Mesenchymal stem cell (in vitro differentiated cells and primary cell): ENCODE results near the gene MICAL2.

Experiments
- DNase-seq: peaks from one replicate; pipeline ENCODE4 v3.0.0-alpha.2; 2013
- H2AFZ ChIP-seq: one replicate; pipeline ENCODE4 v1.6.1; 2013; ENCODE audit warnings: low read depth, mild to moderate bottlenecking, control low read depth, inconsistent platforms, low read length, moderate library complexity
- H2AK5ac ChIP-seq: 2 replicates; pipeline ENCODE4 v1.6.1; 2013; ENCODE audit warnings: low read length, moderate library complexity, mild to moderate bottlenecking, inconsistent platforms; ENCODE audit not compliant: severe bottlenecking
- H2BK120ac ChIP-seq: one replicate; pipeline ENCODE4 v1.6.1; 2013; ENCODE audit warnings: low read depth, mild to moderate bottlenecking, inconsistent platforms, low read length, moderate library complexity
- H2BK12ac ChIP-seq, 2 experiments: one replicate each; pipeline ENCODE4 v1.6.1; 2013; ENCODE audit warnings: inconsistent platforms in 2 of 2, low read length in 2 of 2, mild to moderate bottlenecking in 2 of 2, moderate library complexity in 2 of 2, control low read depth in 1 of 2
- H2BK15ac ChIP-seq: one replicate; pipeline ENCODE4 v1.6.1; 2013; ENCODE audit warnings: mild to moderate bottlenecking, low read depth, inconsistent platforms; ENCODE audit not compliant: poor library complexity, severe bottlenecking
- H2BK5ac ChIP-seq: 2 replicates; pipeline ENCODE4 v1.6.1; 2013; ENCODE audit warnings: low read depth, mild to moderate bottlenecking, low read length, control low read depth, inconsistent platforms; ENCODE audit not compliant: poor library complexity, severe bottlenecking
- H3K14ac ChIP-seq, 2 experiments: one replicate each; pipeline ENCODE4 v1.6.1; 2013; ENCODE audit warnings: inconsistent platforms in 2 of 2, low read length in 2 of 2, control low read depth in 1 of 2, mild to moderate bottlenecking in 1 of 2, moderate library complexity in 1 of 2
- H3K18ac ChIP-seq, 2 experiments: one replicate each; pipeline ENCODE4 v1.6.1; 2013; ENCODE audit warnings: inconsistent platforms in 2 of 2, low read length in 2 of 2, control low read depth in 1 of 2, low read depth in 1 of 2, mild to moderate bottlenecking in 1 of 2
- H3K23ac ChIP-seq, 2 experiments: one replicate each; pipeline ENCODE4 v1.6.1; 2013; ENCODE audit warnings: inconsistent platforms in 2 of 2, low read length in 2 of 2, mild to moderate bottlenecking in 2 of 2, moderate library complexity in 2 of 2, control low read depth in 1 of 2
- H3K27ac ChIP-seq: 2 replicates; pipeline ENCODE4 v1.5.1; 2013; ENCODE audit warnings: mild to moderate bottlenecking, moderate library complexity, low read length, control low read depth, inconsistent platforms; ENCODE audit not compliant: poor library complexity, severe bottlenecking
- H3K27me3 ChIP-seq, 2 experiments: 2 replicates each; pipeline versions ENCODE4 v1.6.1 to v1.7.0; 2013; ENCODE audit warnings: low read length in 2 of 2, mild to moderate bottlenecking in 2 of 2, moderate library complexity in 2 of 2, control low read depth in 1 of 2, inconsistent platforms in 1 of 2; ENCODE audit not compliant: control insufficient read depth in 1 of 2, insufficient read depth in 1 of 2
- H3K36me3 ChIP-seq, 2 experiments: 2 replicates each; pipeline versions ENCODE4 v1.6.1 to v1.7.0; 2013; ENCODE audit warnings: low read length in 2 of 2, control low read depth in 1 of 2, inconsistent platforms in 1 of 2, low read depth in 1 of 2, mild to moderate bottlenecking in 1 of 2; ENCODE audit not compliant: insufficient read depth in 2 of 2, control insufficient read depth in 1 of 2
- H3K4ac ChIP-seq, 2 experiments: one replicate each; pipeline ENCODE4 v1.6.1; 2013; ENCODE audit warnings: inconsistent platforms in 2 of 2, low read length in 2 of 2, mild to moderate bottlenecking in 2 of 2, moderate library complexity in 2 of 2, control low read depth in 1 of 2, low read depth in 1 of 2
- H3K4me1 ChIP-seq: 2 replicates; pipeline ENCODE4 v1.6.1; 2013; ENCODE audit warnings: low read depth, low read length, control low read depth; ENCODE audit not compliant: control insufficient read depth, insufficient read depth
- H3K4me2 ChIP-seq: 2 replicates; pipeline ENCODE4 v1.6.1; 2013; ENCODE audit warnings: low read length, mild to moderate bottlenecking, inconsistent platforms; ENCODE audit not compliant: poor library complexity, severe bottlenecking
- H3K4me3 ChIP-seq, 2 experiments: 2 replicates each; pipeline versions ENCODE4 v1.5.1 to v1.7.0; 2013; ENCODE audit warnings: low read length in 2 of 2, mild to moderate bottlenecking in 2 of 2, control low read depth in 1 of 2, low read depth in 1 of 2; ENCODE audit not compliant: insufficient read depth in 1 of 2
- H3K79me1 ChIP-seq: replicated peaks from 2 replicates; pipeline ENCODE4 v1.6.1; 2013; ENCODE audit warnings: mild to moderate bottlenecking, control low read depth, low read length, inconsistent platforms; ENCODE audit not compliant: poor library complexity, severe bottlenecking
- H3K9ac ChIP-seq: 2 replicates; pipeline ENCODE4 v1.7.0; 2013; ENCODE audit warnings: mild to moderate bottlenecking, low read length, moderate library complexity
- H3K9me3 ChIP-seq: 2 replicates; pipeline ENCODE4 v1.7.0; 2013; ENCODE audit warnings: mild to moderate bottlenecking, low read length; ENCODE audit not compliant: control insufficient read depth
- H4K8ac ChIP-seq: one replicate; pipeline ENCODE4 v1.6.1; 2013; ENCODE audit warnings: inconsistent platforms, mild to moderate bottlenecking, low read length, moderate library complexity
- H4K91ac ChIP-seq: one replicate; pipeline ENCODE4 v1.6.1; 2013; ENCODE audit warnings: mild to moderate bottlenecking, low read length, inconsistent platforms
- WGBS: methylation state at CpG from one replicate; pipeline ENCODE4 v1.1.7; 2013; ENCODE audit warnings: mixed read lengths; 5-methylcytosine and 5-hydroxymethylcytosine counted together

Gene MICAL2

GRCh38 chr11:12067796-12068357 is 42.5 kb upstream of the MICAL2 start:
- peak overlapping the region; percentile 86 for H3K27ac ChIP-seq
- peak overlapping the region in 1 of 2 experiments; percentile 85 for H3K4ac ChIP-seq
- H2BK120ac ChIP-seq, result no peak overlapping the region
- no peak overlapping the region for H2AFZ ChIP-seq
- no peak overlapping the region for H3K4me2 ChIP-seq
- H3K27me3 ChIP-seq, result no peaks in the 10 kb centered on the region
- H3K9ac ChIP-seq, result no peak overlapping the region
- peaks cover 19% of the 10 kb centered on the region for H3K4me1 ChIP-seq
- DNase-seq, result no peak
- peak overlapping the region; percentile 51 to 85 for H2BK12ac ChIP-seq
- no peak overlapping the region for H3K23ac ChIP-seq
- no peak overlapping the region for H2BK15ac ChIP-seq
- H3K9me3 ChIP-seq, result peaks cover 3% of the 10 kb centered on the region
- peak overlapping the region; percentile 72 for H4K8ac ChIP-seq
- peak overlapping the region; percentile 41 for H4K91ac ChIP-seq
- H3K14ac ChIP-seq, result no peak overlapping the region
- H3K4me3 ChIP-seq, result no peak overlapping the region
- peak overlapping the region; percentile 71 to 91 for H3K18ac ChIP-seq
- H3K36me3 ChIP-seq, result no peaks in the 10 kb centered on the region
- H3K79me1 ChIP-seq, result no peaks in the 10 kb centered on the region
- H2BK5ac ChIP-seq, result peak overlapping the region; percentile 87
- 86% methylated on average over 5 of the region's 5 CpGs for WGBS
- peak overlapping the region; percentile 97 for H2AK5ac ChIP-seq

GRCh38 chr11:12069066-12069676 is 41.2 kb upstream of the MICAL2 start:
- no peaks in the 10 kb centered on the region for H3K27me3 ChIP-seq
- H3K4ac ChIP-seq, result no peak overlapping the region
- no peak overlapping the region for H3K27ac ChIP-seq
- no peak overlapping the region for H4K8ac ChIP-seq
- no peak overlapping the region for H3K4me2 ChIP-seq
- H2BK12ac ChIP-seq, result peak overlapping the region; percentile 52 to 85
- no peaks in the 10 kb centered on the region for H3K79me1 ChIP-seq
- H3K9ac ChIP-seq, result no peak overlapping the region
- no peak overlapping the region for H2BK5ac ChIP-seq
- peaks cover 19% of the 10 kb centered on the region for H3K4me1 ChIP-seq
- H4K91ac ChIP-seq, result peak overlapping the region; percentile 57
- peaks cover under 1% of the 10 kb centered on the region for H3K9me3 ChIP-seq
- H3K4me3 ChIP-seq, result no peak overlapping the region
- no peak for DNase-seq
- H2AFZ ChIP-seq, result no peak overlapping the region
- H3K18ac ChIP-seq, result peak overlapping the region in 1 of 2 experiments; percentile 31
- no peak overlapping the region for H3K14ac ChIP-seq
- peak overlapping the region; percentile 1 for H2BK15ac ChIP-seq
- H3K23ac ChIP-seq, result no peak overlapping the region
- WGBS, result 88% methylated on average over 12 of the region's 12 CpGs
- H3K36me3 ChIP-seq, result no peaks in the 10 kb centered on the region
- H2AK5ac ChIP-seq, result peak overlapping the region; percentile 11
- no peak overlapping the region for H2BK120ac ChIP-seq

- H3K4ac ChIP-seq, result peak overlapping the region; percentile 13 to 52
- H2BK12ac ChIP-seq, result peak overlapping the region; percentile 64 to 72
- H3K9me3 ChIP-seq, result no peaks in the 10 kb centered on the region
- no peak overlapping the region for H2AFZ ChIP-seq
- H3K4me2 ChIP-seq, result no peak overlapping the region
- no peak overlapping the region for H2BK15ac ChIP-seq
- no peaks in the 10 kb centered on the region for H3K79me1 ChIP-seq
- H3K9ac ChIP-seq, result no peak overlapping the region
- H3K4me1 ChIP-seq, result peaks cover 19% of the 10 kb centered on the region
- no peaks in the 10 kb centered on the region for H3K36me3 ChIP-seq
- no peak overlapping the region for H3K27ac ChIP-seq
- H3K4me3 ChIP-seq, result no peak overlapping the region
- H2BK120ac ChIP-seq, result no peak overlapping the region
- DNase-seq, result peak; percentile 69
- H2BK5ac ChIP-seq, result no peak overlapping the region
- peak overlapping the region; percentile 52 for H4K91ac ChIP-seq
- peak overlapping the region in 1 of 2 experiments; percentile 2 for H3K23ac ChIP-seq
- 81% methylated on average over 11 of the region's 14 CpGs for WGBS
- no peak overlapping the region for H4K8ac ChIP-seq
- H3K14ac ChIP-seq, result peak overlapping the region in 1 of 2 experiments; percentile 6
- no peak overlapping the region for H2AK5ac ChIP-seq
- H3K18ac ChIP-seq, result peak overlapping the region; percentile 23 to 31
- H3K27me3 ChIP-seq, result no peaks in the 10 kb centered on the region
Observed at GRCh38 chr11:12070446-12071267, 39.7 kb upstream of the MICAL2 start.

- H4K8ac ChIP-seq, result no peak overlapping the region
- H3K4ac ChIP-seq, result no peak overlapping the region
- peaks cover 15% of the 10 kb centered on the region for H3K4me1 ChIP-seq
- DNase-seq, result peak; percentile 42
- no peak overlapping the region for H3K18ac ChIP-seq
- H2BK15ac ChIP-seq, result no peak overlapping the region
- H3K14ac ChIP-seq, result no peak overlapping the region
- no peak overlapping the region for H3K4me3 ChIP-seq
- H3K9ac ChIP-seq, result no peak overlapping the region
- H3K79me1 ChIP-seq, result no peaks in the 10 kb centered on the region
- no peak overlapping the region for H3K27ac ChIP-seq
- H3K36me3 ChIP-seq, result no peaks in the 10 kb centered on the region
- peak overlapping the region; percentile 24 for H2BK120ac ChIP-seq
- H3K4me2 ChIP-seq, result no peak overlapping the region
- no peak overlapping the region for H2BK12ac ChIP-seq
- H3K27me3 ChIP-seq, result no peaks in the 10 kb centered on the region
- H2AFZ ChIP-seq, result no peak overlapping the region
- H3K23ac ChIP-seq, result no peak overlapping the region
- 80% methylated on average over 1 of the region's 3 CpGs for WGBS
- no peak overlapping the region for H2BK5ac ChIP-seq
- H3K9me3 ChIP-seq, result no peaks in the 10 kb centered on the region
- no peak overlapping the region for H2AK5ac ChIP-seq
- no peak overlapping the region for H4K91ac ChIP-seq
Observed at GRCh38 chr11:12071574-12071973, 38.8 kb upstream of the MICAL2 start.
